Activated naive CD8-positive, alpha-beta T cell treated with anti-CD3 and anti-CD28 coated beads, Interleukin-2, amount 50 U/mL, for 16 hours (primary cell): ENCODE data around the gene TMEM229A.
"Not testable (repeated sequence)": the region's sequence is repeated elsewhere in the genome, so short reads cannot be mapped to it uniquely, and the experiment has no call there.

ENCODE experiments used
- DNase-seq: peaks from one replicate; pipeline ENCODE4 v3.0.0-alpha.2; 2020; ENCODE audit warnings: low read depth, low spot score

Gene TMEM229A

GRCh38 chr7:124033095-124033806 is 384 bp upstream of the TMEM229A start:
- DNase-seq: no peak

- DNase-seq: no peak
Observed at GRCh38 chr7:124031919-124032318, 948 bp downstream of the TMEM229A start.

- no peak for DNase-seq
Observed at GRCh38 chr7:124031406-124031805, 1.5 kb downstream of the TMEM229A start.

GRCh38 chr7:124030964-124031363 is 1.9 kb downstream of the TMEM229A start:
- DNase-seq: no peak

- no peak for DNase-seq
Observed at GRCh38 chr7:124029396-124030188, 3.3 kb downstream of the TMEM229A start.

- no peak for DNase-seq
Observed at GRCh38 chr7:124027236-124027635, 5.6 kb downstream of the TMEM229A start.

GRCh38 chr7:124024329-124024728 is 8.5 kb downstream of the TMEM229A start:
- not testable (repeated sequence) for DNase-seq

- DNase-seq: no peak
Observed at GRCh38 chr7:124022551-124022950, 10.3 kb downstream of the TMEM229A start.

GRCh38 chr7:124020060-124020459 is 12.8 kb downstream of the TMEM229A start:
- DNase-seq: no peak

- no peak for DNase-seq
Observed at GRCh38 chr7:124013306-124013705, 19.6 kb downstream of the TMEM229A start.

- no peak for DNase-seq
Observed at GRCh38 chr7:124012864-124013263, 20.0 kb downstream of the TMEM229A start.

GRCh38 chr7:124009321-124009720 is 23.5 kb downstream of the TMEM229A start:
- DNase-seq: no peak

GRCh38 chr7:124008296-124008695 is 24.6 kb downstream of the TMEM229A start:
- not testable (repeated sequence) for DNase-seq

- DNase-seq: no peak
Observed at GRCh38 chr7:123999703-124000102, 33.2 kb downstream of the TMEM229A start.

- no peak for DNase-seq
Observed at GRCh38 chr7:123998921-123999320, 33.9 kb downstream of the TMEM229A start.

- DNase-seq: no peak
Observed at GRCh38 chr7:123996327-123996625, 36.6 kb downstream of the TMEM229A start.

GRCh38 chr7:123995617-123996326 is 37.1 kb downstream of the TMEM229A start:
- no peak for DNase-seq

GRCh38 chr7:123994449-123994848 is 38.4 kb downstream of the TMEM229A start:
- no peak for DNase-seq

GRCh38 chr7:123993996-123994395 is 38.9 kb downstream of the TMEM229A start:
- DNase-seq: no peak

- DNase-seq: no peak
Observed at GRCh38 chr7:123992913-123993518, 39.9 kb downstream of the TMEM229A start.

- no peak for DNase-seq
Observed at GRCh38 chr7:123987445-123987844, 45.4 kb downstream of the TMEM229A start.
